ENCODE data around the gene DLX6. TPM values are rescaled to one million over a fixed set of nuclear protein-coding genes. Genes with fewer than 3 reads are reported as not detected.

DLX6 gene
- total RNA-seq, 1 experiment from 2014 or later, result 17.9 TPM

- no TSS peak for BruUV-seq (replicated peaks)
- H3K4me1 ChIP-seq (ENCODE audit: insufficient read depth, low read length, poor library complexity, severe bottlenecking), result peaks cover 16% of the 10 kb centered on the region
- H3K4me3 ChIP-seq (ENCODE audit: low read depth, low read length, poor library complexity, severe bottlenecking), result peak overlapping the region; percentile 76
- H3K27me3 ChIP-seq (replicated peaks; ENCODE audit: insufficient read depth, low read depth, low read length, poor library complexity), result peaks cover 20% of the 10 kb centered on the region
- H3K27ac ChIP-seq (ENCODE audit: low read depth, low read length, poor library complexity, severe bottlenecking), result peak overlapping the region; percentile 88
- ChIA-PET CTCF (no interaction called here), POLR2A (ENCODE audit: low non-redundant PET) (no interaction called here)
- no peaks in the 10 kb centered on the region for H3K9me3 ChIP-seq (ENCODE audit: low read depth, low read length, poor library complexity, severe bottlenecking)
- DNase-seq (ENCODE audit: low spot score), result peak; percentile 44
- H3K36me3 ChIP-seq (ENCODE audit: insufficient read depth, low read length, poor library complexity, severe bottlenecking), result peaks cover 46% of the 10 kb centered on the region
- TF ChIP-seq EZH2 (IDR thresholded peaks at IDR 0.05; ENCODE audit: borderline replicate concordance, low read depth, low read length, poor library complexity, severe bottlenecking) (no peak), CTCF (conservative IDR thresholded peaks at IDR 0.05; ENCODE audit: low read depth, low read length) (no peak)
- intact Hi-C loops (cut with micrococcal nuclease; ENCODE audit: unreplicated experiment), result loop anchor here (10.0 kb wide), 1 partner anchor 798 kb away; no protein-coding TSS in a partner anchor
Measured at GRCh38 chr7:97022491-97023306, 17.3 kb downstream of the DLX6 start.

GRCh38 chr7:97024209-97025129 lies 19.1 kb downstream of the DLX6 start, which contains the start of gene DLX5:
Gene DLX5, minus strand, starts transcription at chr7:97024831. Its CDS starts 208 bp downstream, at chr7:97024623.
- BruUV-seq (replicated peaks), result no TSS peak
- POLR2A ChIA-PET (ENCODE audit: low non-redundant PET), result no interaction called here

More at GRCh38 chr7:97024209-97025129, 19.1 kb downstream of the DLX6 start, which contains the start of gene DLX5:
- CTCF ChIA-PET, result interaction anchor here (0.5 to 0.9 kb wide), 2 partner anchors 9 to 19 kb away, joined by 3 to 9 read pairs; partner anchors contain the start of gene DLX6
- Histone ChIP-seq H3K36me3 (ENCODE audit: insufficient read depth, low read length, poor library complexity, severe bottlenecking) (peaks cover 38% of the 10 kb centered on the region), H3K4me1 (ENCODE audit: insufficient read depth, low read length, poor library complexity, severe bottlenecking) (peaks cover 16% of the 10 kb centered on the region), H3K27me3 (replicated peaks; ENCODE audit: insufficient read depth, low read depth, low read length, poor library complexity) (peaks cover 3% of the 10 kb centered on the region), H3K27ac (ENCODE audit: low read depth, low read length, poor library complexity, severe bottlenecking) (peak within 1 kb of the TSS; percentile 88), H3K9me3 (ENCODE audit: low read depth, low read length, poor library complexity, severe bottlenecking) (no peaks in the 10 kb centered on the region), H3K4me3 (ENCODE audit: low read depth, low read length, poor library complexity, severe bottlenecking) (peak within 1 kb of the TSS; percentile 76)
- TF ChIP-seq CTCF (conservative IDR thresholded peaks at IDR 0.05; ENCODE audit: low read depth, low read length), result no peak
- no peak for TF ChIP-seq EZH2 (IDR thresholded peaks at IDR 0.05; ENCODE audit: borderline replicate concordance, low read depth, low read length, poor library complexity, severe bottlenecking)
- intact Hi-C loops (cut with micrococcal nuclease; ENCODE audit: unreplicated experiment), result loop anchor here (2.0 to 10.0 kb wide), 3 partner anchors 610 to 800 kb away; partner anchors contain the start of gene SLC25A13
- DNase-seq (ENCODE audit: low spot score), result peak; percentile 90
